ENCODE data around the gene CFAP100. TPM values are rescaled to one million over a fixed set of nuclear protein-coding genes. Genes with fewer than 3 reads are reported as not detected.

The CFAP100 gene
- total RNA-seq, 1 experiment from 2014 or later, result not detected

GRCh38 chr3:126476166-126477060 lies 81.7 kb downstream of the CFAP100 start:
- DNase-seq (ENCODE audit: low read depth, low spot score), result no peak
- in situ Hi-C loops (cut with HindIII; ENCODE audit: low pct_unique_long_range_greater_than_20kb, low sequenced_read_pairs), result no loop called here

GRCh38 chr3:126477061-126477380 lies 82.3 kb downstream of the CFAP100 start:
- in situ Hi-C loops (cut with HindIII; ENCODE audit: low pct_unique_long_range_greater_than_20kb, low sequenced_read_pairs), result no loop called here
- peak; percentile 19 for DNase-seq (ENCODE audit: low read depth, low spot score)

- in situ Hi-C loops (cut with HindIII; ENCODE audit: low pct_unique_long_range_greater_than_20kb, low sequenced_read_pairs), result no loop called here
- no peak for DNase-seq (ENCODE audit: low read depth, low spot score)
Observed at GRCh38 chr3:126478581-126479310, 84.0 kb downstream of the CFAP100 start.

- no peak for DNase-seq (ENCODE audit: low read depth, low spot score)
- in situ Hi-C loops (cut with HindIII; ENCODE audit: low pct_unique_long_range_greater_than_20kb, low sequenced_read_pairs), result no loop called here
Observed at GRCh38 chr3:126479642-126480041, 84.9 kb downstream of the CFAP100 start.

GRCh38 chr3:126480206-126480605 lies 85.5 kb downstream of the CFAP100 start:
- in situ Hi-C loops (cut with HindIII; ENCODE audit: low pct_unique_long_range_greater_than_20kb, low sequenced_read_pairs), result no loop called here
- DNase-seq (ENCODE audit: low read depth, low spot score), result no peak

- in situ Hi-C loops (cut with HindIII; ENCODE audit: low pct_unique_long_range_greater_than_20kb, low sequenced_read_pairs), result no loop called here
- DNase-seq (ENCODE audit: low read depth, low spot score), result no peak
Observed at GRCh38 chr3:126480861-126481260, 86.2 kb downstream of the CFAP100 start.

- in situ Hi-C loops (cut with HindIII; ENCODE audit: low pct_unique_long_range_greater_than_20kb, low sequenced_read_pairs), result no loop called here
- DNase-seq (ENCODE audit: low read depth, low spot score), result no peak
Observed at GRCh38 chr3:126481808-126482502, 87.2 kb downstream of the CFAP100 start.

GRCh38 chr3:126482503-126483255 lies 88.0 kb downstream of the CFAP100 start:
- no peak for DNase-seq (ENCODE audit: low read depth, low spot score)
- in situ Hi-C loops (cut with HindIII; ENCODE audit: low pct_unique_long_range_greater_than_20kb, low sequenced_read_pairs), result no loop called here

GRCh38 chr3:126483321-126483761 lies 88.6 kb downstream of the CFAP100 start:
- DNase-seq (ENCODE audit: low read depth, low spot score), result no peak
- in situ Hi-C loops (cut with HindIII; ENCODE audit: low pct_unique_long_range_greater_than_20kb, low sequenced_read_pairs), result no loop called here

GRCh38 chr3:126484148-126484547 lies 89.4 kb downstream of the CFAP100 start:
- no peak for DNase-seq (ENCODE audit: low read depth, low spot score)
- in situ Hi-C loops (cut with HindIII; ENCODE audit: low pct_unique_long_range_greater_than_20kb, low sequenced_read_pairs), result no loop called here

- in situ Hi-C loops (cut with HindIII; ENCODE audit: low pct_unique_long_range_greater_than_20kb, low sequenced_read_pairs), result no loop called here
- DNase-seq (ENCODE audit: low read depth, low spot score), result no peak
Observed at GRCh38 chr3:126484662-126485061, 90.0 kb downstream of the CFAP100 start.

- DNase-seq (ENCODE audit: low read depth, low spot score), result no peak
- in situ Hi-C loops (cut with HindIII; ENCODE audit: low pct_unique_long_range_greater_than_20kb, low sequenced_read_pairs), result no loop called here
Observed at GRCh38 chr3:126485176-126485897, 90.6 kb downstream of the CFAP100 start.

- in situ Hi-C loops (cut with HindIII; ENCODE audit: low pct_unique_long_range_greater_than_20kb, low sequenced_read_pairs), result no loop called here
- DNase-seq (ENCODE audit: low read depth, low spot score), result no peak
Observed at GRCh38 chr3:126485956-126486355, 91.2 kb downstream of the CFAP100 start.

Other genes starting within 250 kb of the CFAP100 start
- gene ALDH1L1, start 214.3 kb upstream of the CFAP100 start, total RNA-seq (2014; rRNA removed; shearing (Covaris generic)), result 0.19 and 1.1 TPM in 2 replicates
- 20.4 and 23.5 TPM in 2 replicates for gene KLF15, start 37.5 kb upstream of the CFAP100 start, total RNA-seq (2014; rRNA removed; shearing (Covaris generic))
- 19.0 and 20.9 TPM in 2 replicates for gene ZXDC, start 81.0 kb downstream of the CFAP100 start, total RNA-seq (2014; rRNA removed; shearing (Covaris generic))
- gene UROC1, start 122.9 kb downstream of the CFAP100 start, total RNA-seq (2014; rRNA removed; shearing (Covaris generic)), result 0.05 and 0.21 TPM in 2 replicates
- gene CHST13, start 129.2 kb downstream of the CFAP100 start, total RNA-seq (2014; rRNA removed; shearing (Covaris generic)), result 0.77 and 1.7 TPM in 2 replicates
- gene C3orf22, start 164.0 kb downstream of the CFAP100 start, total RNA-seq (2014; rRNA removed; shearing (Covaris generic)), result not detected in 2 replicates

Measured in SK-MEL-5 (cell line).